ENCODE data around the gene IGSF23. TPM values are rescaled to one million over a fixed set of nuclear protein-coding genes. Genes with fewer than 3 reads are reported as not detected.
A peak's percentile ranks its signal among the peaks of the same experiment; 100 is the strongest.
"Not testable (repeated sequence)": the region's sequence is repeated elsewhere in the genome, so short reads cannot be mapped to it uniquely, and the experiment has no call there.

IGSF23 gene
- total and polyA plus RNA-seq, 2 experiments from 2014 or later = 0.63 TPM; not detected in 1

DNA sequence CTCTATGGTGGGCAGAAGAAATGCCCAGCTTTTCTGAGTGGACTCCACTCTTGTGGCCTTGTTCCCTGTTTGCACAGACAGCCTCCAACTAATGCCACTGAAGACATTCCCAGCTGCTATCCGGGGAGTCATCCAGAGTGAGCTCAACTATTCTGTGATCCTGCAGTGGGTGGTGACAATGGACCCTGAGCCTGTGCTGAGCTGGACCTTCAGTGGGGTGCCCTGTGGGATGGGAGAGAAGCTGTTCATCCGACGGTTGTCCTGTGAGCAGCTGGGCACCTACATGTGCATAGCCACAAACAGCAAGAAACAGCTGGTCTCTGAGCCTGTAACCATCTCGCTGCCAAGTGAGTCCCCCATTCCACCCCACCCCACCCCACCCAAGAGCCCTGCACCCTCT lies 10.3 kb downstream of the IGSF23 start:
- Histone ChIP-seq H3K9me3 (ENCODE audit: low read depth) (no peaks in the 10 kb centered on the region), H2AFZ (no peak overlapping the region), H3K79me2 (ENCODE audit: insufficient read depth) (no peaks in the 10 kb centered on the region), H3K9ac (no peak overlapping the region), H3F3A (ENCODE audit: insufficient read depth) (peaks cover 17% of the 10 kb centered on the region), H3K4me2 (ENCODE audit: unreplicated experiment) (no peak overlapping the region), H4K20me1 (ENCODE audit: insufficient read depth) (no peaks in the 10 kb centered on the region), H3K36me3 (ENCODE audit: low read depth) (no peaks in the 10 kb centered on the region), H3K4me1 (ENCODE audit: insufficient read depth) (peaks cover 20% of the 10 kb centered on the region), H3K27ac (no peak overlapping the region), H3K4me3 (no peak overlapping the region), H3K27me3 (replicated peaks; ENCODE audit: insufficient read depth) (no peaks in the 10 kb centered on the region), H3K9me2 (ENCODE audit: insufficient read depth) (no peaks in the 10 kb centered on the region)
- WGBS, 2 experiments (ENCODE audit: low coverage in 1 of 2, low lambda C conversion rate in 2 of 2, missing lambda C conversion rate in 2 of 2) = 93% methylated on average over 3 to 4 of the region's 4 CpGs
- no peak for DNase-seq
- no peak for TF ChIP-seq EZH2 (IDR thresholded peaks at IDR 0.05; ENCODE audit: insufficient read depth, poor library complexity, severe bottlenecking)
- TF ChIP-seq EZH2phosphoT487 (IDR thresholded peaks at IDR 0.05; ENCODE audit: insufficient read depth, low read depth) = no peak
- in situ Hi-C loops (cut with MboI) = no loop called here

GRCh38 chr19:44624840-44625354 lies 11.5 kb downstream of the IGSF23 start:
- H3K27ac ChIP-seq = no peak overlapping the region

GRCh38 chr19:44625637-44626036 lies 12.3 kb downstream of the IGSF23 start:
- DNase-seq = peak; percentile 52
- H4K20me1 ChIP-seq (ENCODE audit: insufficient read depth); H2AFZ ChIP-seq; in situ Hi-C loops (cut with MboI); H3K4me3 ChIP-seq; H3K27me3 ChIP-seq (replicated peaks; ENCODE audit: insufficient read depth); H3K4me2 ChIP-seq (ENCODE audit: unreplicated experiment); H3K9me2 ChIP-seq (ENCODE audit: insufficient read depth); H3K36me3 ChIP-seq (ENCODE audit: low read depth); H3K79me2 ChIP-seq (ENCODE audit: insufficient read depth); H3K9ac ChIP-seq; H3K9me3 ChIP-seq (ENCODE audit: low read depth): not testable (repeated sequence)
- Histone ChIP-seq H3K4me1 (ENCODE audit: insufficient read depth) (peaks cover 20% of the 10 kb centered on the region), H3K27ac (peak overlapping the region; percentile 73), H3F3A (ENCODE audit: insufficient read depth) (peaks cover 17% of the 10 kb centered on the region)
- 49 to 54% methylated on average over 4 of the region's 4 CpGs for WGBS, 2 experiments (ENCODE audit: low coverage in 1 of 2, low lambda C conversion rate in 2 of 2, missing lambda C conversion rate in 2 of 2)

More at GRCh38 chr19:44624840-44625354, 11.5 kb downstream of the IGSF23 start:
- WGBS, 2 experiments (ENCODE audit: low coverage in 1 of 2, low lambda C conversion rate in 2 of 2, missing lambda C conversion rate in 2 of 2) = 97 to 100% methylated on average over 4 of the region's 4 CpGs
- Histone ChIP-seq H3K36me3 (ENCODE audit: low read depth) (no peaks in the 10 kb centered on the region), H4K20me1 (ENCODE audit: insufficient read depth) (no peaks in the 10 kb centered on the region), H2AFZ (no peak overlapping the region), H3K27me3 (replicated peaks; ENCODE audit: insufficient read depth) (no peaks in the 10 kb centered on the region), H3K9me3 (ENCODE audit: low read depth) (no peaks in the 10 kb centered on the region), H3K4me2 (ENCODE audit: unreplicated experiment) (no peak overlapping the region), H3K79me2 (ENCODE audit: insufficient read depth) (no peaks in the 10 kb centered on the region), H3K4me1 (ENCODE audit: insufficient read depth) (peaks cover 20% of the 10 kb centered on the region), H3F3A (ENCODE audit: insufficient read depth) (peaks cover 17% of the 10 kb centered on the region), H3K4me3 (no peak overlapping the region), H3K9me2 (ENCODE audit: insufficient read depth) (no peaks in the 10 kb centered on the region), H3K9ac (no peak overlapping the region)
- DNase-seq = no peak
- no peak for TF ChIP-seq EZH2phosphoT487 (IDR thresholded peaks at IDR 0.05; ENCODE audit: insufficient read depth, low read depth)
- no peak for TF ChIP-seq EZH2 (IDR thresholded peaks at IDR 0.05; ENCODE audit: insufficient read depth, poor library complexity, severe bottlenecking)
- in situ Hi-C loops (cut with MboI) = no loop called here

GRCh38 chr19:44626048-44626624 lies 12.8 kb downstream of the IGSF23 start:
- Histone ChIP-seq H3K9ac (no peak overlapping the region), H3K79me2 (ENCODE audit: insufficient read depth) (no peaks in the 10 kb centered on the region), H3K9me3 (ENCODE audit: low read depth) (no peaks in the 10 kb centered on the region), H2AFZ (no peak overlapping the region), H3F3A (ENCODE audit: insufficient read depth) (peaks cover 17% of the 10 kb centered on the region), H3K27me3 (replicated peaks; ENCODE audit: insufficient read depth) (no peaks in the 10 kb centered on the region), H3K4me1 (ENCODE audit: insufficient read depth) (peaks cover 20% of the 10 kb centered on the region), H4K20me1 (ENCODE audit: insufficient read depth) (no peaks in the 10 kb centered on the region), H3K36me3 (ENCODE audit: low read depth) (no peaks in the 10 kb centered on the region), H3K9me2 (ENCODE audit: insufficient read depth) (no peaks in the 10 kb centered on the region), H3K4me3 (no peak overlapping the region), H3K27ac (peak overlapping the region; percentile 73), H3K4me2 (ENCODE audit: unreplicated experiment) (no peak overlapping the region)
- in situ Hi-C loops (cut with MboI) = no loop called here
- DNase-seq = peak; percentile 96
- TF ChIP-seq EZH2phosphoT487 (IDR thresholded peaks at IDR 0.05; ENCODE audit: insufficient read depth, low read depth) (no peak), EZH2 (IDR thresholded peaks at IDR 0.05; ENCODE audit: insufficient read depth, poor library complexity, severe bottlenecking) (no peak)
- 0% methylated on average over 1 of the region's 1 CpG for WGBS, 2 experiments (ENCODE audit: low coverage in 1 of 2, low lambda C conversion rate in 2 of 2, missing lambda C conversion rate in 2 of 2)

- no peaks in the 10 kb centered on the region for H3K9me3 ChIP-seq (ENCODE audit: low read depth)
- WGBS, 2 experiments (ENCODE audit: low coverage in 1 of 2, low lambda C conversion rate in 2 of 2, missing lambda C conversion rate in 2 of 2) = 84 to 85% methylated on average over 4 of the region's 4 CpGs
- no peak overlapping the region for H2AFZ ChIP-seq
- DNase-seq = no peak
- TF ChIP-seq EZH2phosphoT487 (IDR thresholded peaks at IDR 0.05; ENCODE audit: insufficient read depth, low read depth) (no peak), EZH2 (IDR thresholded peaks at IDR 0.05; ENCODE audit: insufficient read depth, poor library complexity, severe bottlenecking) (no peak)
- H3K9ac ChIP-seq = no peak overlapping the region
- H3K9me2 ChIP-seq (ENCODE audit: insufficient read depth) = no peaks in the 10 kb centered on the region
- H3K27me3 ChIP-seq (replicated peaks; ENCODE audit: insufficient read depth) = no peaks in the 10 kb centered on the region
- no peaks in the 10 kb centered on the region for H3K79me2 ChIP-seq (ENCODE audit: insufficient read depth)
- peaks cover 20% of the 10 kb centered on the region for H3K4me1 ChIP-seq (ENCODE audit: insufficient read depth)
- H3K27ac ChIP-seq = no peak overlapping the region
- in situ Hi-C loops (cut with MboI) = no loop called here
- H3K4me3 ChIP-seq = no peak overlapping the region
- H3K36me3 ChIP-seq (ENCODE audit: low read depth) = no peaks in the 10 kb centered on the region
- peaks cover 17% of the 10 kb centered on the region for H3F3A ChIP-seq (ENCODE audit: insufficient read depth)
- H3K4me2 ChIP-seq (ENCODE audit: unreplicated experiment) = no peak overlapping the region
- no peaks in the 10 kb centered on the region for H4K20me1 ChIP-seq (ENCODE audit: insufficient read depth)
Observed at GRCh38 chr19:44627631-44628030, 14.3 kb downstream of the IGSF23 start.

Measured in GM23248 (cell line).